HepG2 (cell line): ENCODE results near the gene RHBDF2. TPM values are rescaled to one million over a fixed set of nuclear protein-coding genes. Genes with fewer than 3 reads are reported as not detected.

ENCODE experiments used
- DBP ChIP-seq: sonication (generic); formaldehyde crosslinking; IDR thresholded peaks from 2 replicates; pipeline ENCODE4 v1.4.0; 2020; ENCODE audit warnings: missing genetic modification reagents; ENCODE audit errors: not compliant biosample characterization
- HOXA7 ChIP-seq: sonication (generic); formaldehyde crosslinking; IDR thresholded peaks from 2 replicates; pipeline ENCODE4 v1.8.1; 2022; ENCODE audit warnings: mild to moderate bottlenecking, missing genetic modification reagents, moderate library complexity
- MAFF ChIP-seq: IDR thresholded peaks from 2 replicates; pipeline ENCODE4 v1.6.1; 2011; ENCODE audit warnings: low read depth, low read length, improper control_type of control experiment
- NFE2L2 ChIP-seq: fragments of 150-350 bp; IDR thresholded peaks from 2 replicates; pipeline ENCODE4 v1.6.1; 2014; ENCODE audit warnings: low read length
- ZBTB8A ChIP-seq: sonication (generic); formaldehyde crosslinking; IDR thresholded peaks from 2 replicates; pipeline ENCODE4 v1.4.0; 2020; ENCODE audit warnings: mild to moderate bottlenecking, low read depth, missing genetic modification reagents, borderline replicate concordance
- ZFAT ChIP-seq: sonication (generic); formaldehyde crosslinking; conservative IDR thresholded peaks from 2 replicates; pipeline ENCODE4 v1.8.1; 2023; ENCODE audit warnings: missing genetic modification reagents, inconsistent platforms
- ZKSCAN1 ChIP-seq: fragments of 150-350 bp; IDR thresholded peaks from 2 replicates; pipeline ENCODE4 v1.6.1; 2014; ENCODE audit warnings: low read length
- ZNF546 ChIP-seq: sonication (generic); formaldehyde crosslinking; conservative IDR thresholded peaks from 2 replicates; pipeline ENCODE4 v1.8.1; 2023; ENCODE audit warnings: mild to moderate bottlenecking, missing genetic modification reagents
- polyA plus RNA-seq, 8 experiments: library from polyadenylated mRNA; depleted of rRNA in 3 of 8; stranded (reverse) in 7 of 8; unstranded in 1 of 8; fragments of >200 nt; fragmentation: Illumina TruSeq in 4 of 8; extraction: Trizol in 4 of 8; gene quantifications; 2 replicates each; pipeline versions ENCODE4 v1.2.1 to v1.2.3, GENCODE V29; 2011 to 2016; ENCODE audit warnings: low read depth in 4 of 8, missing spikeins in 1 of 8, mixed read lengths in 1 of 8; ENCODE audit not compliant: insufficient read depth in 1 of 8
- total RNA-seq, 5 experiments: library from RNA; depleted of rRNA; stranded (reverse); fragments of >200 nt; fragmentation: Illumina TruSeq; extraction: Trizol; gene quantifications; 2 replicates each; pipeline ENCODE4 v1.2.3, GENCODE V29; 2016; ENCODE audit warnings: low read depth in 1 of 5
- TF ChIP-seq, protein P1 (sequence below): sonication (generic); formaldehyde crosslinking; conservative IDR thresholded peaks from 2 replicates; pipeline ENCODE4 v1.4.0; 2020; ENCODE audit warnings: missing genetic modification reagents
- TF ChIP-seq, protein P2 (sequence below): sonication (generic); formaldehyde crosslinking; IDR thresholded peaks from 2 replicates; pipeline ENCODE4 v1.4.0; 2020; ENCODE audit warnings: mild to moderate bottlenecking, missing genetic modification reagents
- TF ChIP-seq, protein P3 (sequence below): sonication (generic); formaldehyde crosslinking; IDR thresholded peaks from 2 replicates; pipeline ENCODE4 v1.8.0; 2022; ENCODE audit warnings: missing genetic modification reagents, low read depth, mild to moderate bottlenecking, borderline replicate concordance

RHBDF2 gene
- total and polyA plus RNA-seq, 2 of the 13 experiments (the other 11 are each of a cell fraction or from before 2014, with no cell fraction given) = 7.8 to 24.2 TPM

- TF ChIP-seq, protein P1, sequence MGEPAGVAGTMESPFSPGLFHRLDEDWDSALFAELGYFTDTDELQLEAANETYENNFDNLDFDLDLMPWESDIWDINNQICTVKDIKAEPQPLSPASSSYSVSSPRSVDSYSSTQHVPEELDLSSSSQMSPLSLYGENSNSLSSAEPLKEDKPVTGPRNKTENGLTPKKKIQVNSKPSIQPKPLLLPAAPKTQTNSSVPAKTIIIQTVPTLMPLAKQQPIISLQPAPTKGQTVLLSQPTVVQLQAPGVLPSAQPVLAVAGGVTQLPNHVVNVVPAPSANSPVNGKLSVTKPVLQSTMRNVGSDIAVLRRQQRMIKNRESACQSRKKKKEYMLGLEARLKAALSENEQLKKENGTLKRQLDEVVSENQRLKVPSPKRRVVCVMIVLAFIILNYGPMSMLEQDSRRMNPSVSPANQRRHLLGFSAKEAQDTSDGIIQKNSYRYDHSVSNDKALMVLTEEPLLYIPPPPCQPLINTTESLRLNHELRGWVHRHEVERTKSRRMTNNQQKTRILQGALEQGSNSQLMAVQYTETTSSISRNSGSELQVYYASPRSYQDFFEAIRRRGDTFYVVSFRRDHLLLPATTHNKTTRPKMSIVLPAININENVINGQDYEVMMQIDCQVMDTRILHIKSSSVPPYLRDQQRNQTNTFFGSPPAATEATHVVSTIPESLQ = no peak
- TF ChIP-seq ZKSCAN1 (no peak), ZFAT (CRISPR knock-in tag) (no peak), HOXA7 (CRISPR knock-in tag) (no peak), NFE2L2 (no peak), MAFF (no peak), DBP (CRISPR knock-in tag) (no peak), ZBTB8A (CRISPR knock-in tag) (no peak), ZNF546 (CRISPR knock-in tag) (no peak)
- TF ChIP-seq, protein P2, sequence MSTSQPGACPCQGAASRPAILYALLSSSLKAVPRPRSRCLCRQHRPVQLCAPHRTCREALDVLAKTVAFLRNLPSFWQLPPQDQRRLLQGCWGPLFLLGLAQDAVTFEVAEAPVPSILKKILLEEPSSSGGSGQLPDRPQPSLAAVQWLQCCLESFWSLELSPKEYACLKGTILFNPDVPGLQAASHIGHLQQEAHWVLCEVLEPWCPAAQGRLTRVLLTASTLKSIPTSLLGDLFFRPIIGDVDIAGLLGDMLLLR (CRISPR knock-in tag) = no peak
- TF ChIP-seq, protein P3, sequence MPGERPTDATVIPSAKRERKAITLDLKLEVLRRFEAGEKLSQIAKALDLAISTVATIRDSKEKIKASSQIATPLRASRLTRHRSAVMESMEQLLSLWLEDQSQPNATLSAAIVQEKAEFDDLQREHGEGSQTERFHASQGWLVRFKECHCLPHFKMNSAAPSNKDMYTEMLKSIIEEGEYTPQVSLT (CRISPR knock-in tag) = no peak
- TF ChIP-seq, all 625 proteins: peak for 112
Observed at GRCh38 chr17:76527430-76528111, 26.3 kb upstream of the RHBDF2 start (continued).
